ENCODE results near the gene VGLL4.

The VGLL4 gene

DNA sequence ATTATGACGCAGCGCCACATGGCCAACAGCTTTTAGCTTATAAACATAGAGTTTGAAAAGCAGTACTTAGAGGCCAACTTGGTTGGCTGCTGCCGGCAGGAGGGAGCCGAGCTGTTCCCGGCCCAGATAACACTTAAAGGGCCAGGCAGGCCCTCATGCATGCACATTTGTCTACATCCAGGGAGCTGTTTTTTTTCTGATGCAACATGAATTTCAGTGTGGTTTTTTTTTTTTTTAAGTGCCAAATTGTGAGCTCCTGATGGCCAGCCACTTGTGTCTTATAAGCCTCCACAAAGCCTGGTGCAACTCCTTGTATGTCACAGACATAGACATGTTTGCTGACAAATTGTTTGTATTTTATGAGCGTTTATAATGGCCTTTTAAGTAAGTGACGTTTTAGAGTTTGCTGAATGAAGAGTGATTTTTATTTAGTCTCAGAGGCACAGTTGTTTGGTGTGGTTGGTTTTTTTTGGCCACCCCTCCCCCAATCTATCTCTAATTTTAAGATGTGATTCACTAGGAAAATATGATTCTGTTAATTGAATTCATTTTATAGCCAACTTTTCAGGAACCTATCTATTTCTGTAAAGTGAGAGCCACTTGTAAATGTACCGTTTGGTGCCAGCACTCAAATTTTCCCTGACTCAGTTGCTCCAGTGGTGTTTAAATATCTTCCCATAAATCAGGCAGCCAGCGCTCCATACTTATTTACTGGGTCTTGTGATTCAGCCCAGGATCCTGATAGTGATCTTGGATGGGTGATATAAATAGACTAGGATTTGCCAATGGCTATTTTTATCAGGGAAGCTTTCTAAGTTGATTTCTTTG is 134.3 kb downstream of the VGLL4 start:
- in situ Hi-C loops (cut with MboI; ENCODE audit: low sequenced_read_pairs) = no loop called here

DNA sequence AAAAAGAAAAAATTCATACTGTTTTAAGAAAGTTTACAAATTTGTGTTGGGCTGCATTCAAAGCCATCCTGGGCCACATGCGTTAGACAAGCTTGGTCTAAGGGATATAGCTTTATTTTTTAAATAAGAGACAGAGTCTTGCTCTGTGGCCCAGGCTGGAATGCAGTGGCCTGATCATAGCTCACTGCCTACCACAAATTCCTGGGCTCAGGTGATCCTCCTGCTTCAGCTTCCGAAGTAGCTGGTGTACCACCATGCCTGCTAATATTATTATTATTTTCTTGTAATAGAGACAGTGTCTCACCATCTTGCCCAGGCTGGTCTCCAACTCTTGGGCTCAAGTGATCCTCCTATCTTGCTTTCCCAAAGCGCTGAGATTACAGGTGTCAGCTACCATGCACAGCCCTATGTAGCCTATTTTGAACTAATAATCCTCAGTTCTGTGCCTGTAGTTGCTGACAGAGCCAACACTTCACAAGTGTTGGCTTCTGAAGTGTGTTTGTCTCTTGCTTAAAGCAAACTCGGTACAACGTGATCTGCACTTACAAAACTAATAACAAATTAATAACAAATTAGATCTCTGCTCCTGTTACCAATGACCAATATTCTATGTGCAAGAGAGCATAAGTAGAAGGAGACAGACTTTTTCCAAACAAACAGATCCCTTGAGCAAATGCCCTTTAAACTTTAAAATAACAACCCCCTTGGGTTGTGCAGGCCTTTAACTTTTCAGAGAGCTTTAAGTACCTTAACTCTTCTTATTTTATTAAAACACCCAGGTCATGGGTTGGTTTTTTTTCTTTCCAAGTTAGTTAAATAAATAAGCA is 135.2 kb downstream of the VGLL4 start:
- in situ Hi-C loops (cut with MboI; ENCODE audit: low sequenced_read_pairs) = no loop called here

DNA sequence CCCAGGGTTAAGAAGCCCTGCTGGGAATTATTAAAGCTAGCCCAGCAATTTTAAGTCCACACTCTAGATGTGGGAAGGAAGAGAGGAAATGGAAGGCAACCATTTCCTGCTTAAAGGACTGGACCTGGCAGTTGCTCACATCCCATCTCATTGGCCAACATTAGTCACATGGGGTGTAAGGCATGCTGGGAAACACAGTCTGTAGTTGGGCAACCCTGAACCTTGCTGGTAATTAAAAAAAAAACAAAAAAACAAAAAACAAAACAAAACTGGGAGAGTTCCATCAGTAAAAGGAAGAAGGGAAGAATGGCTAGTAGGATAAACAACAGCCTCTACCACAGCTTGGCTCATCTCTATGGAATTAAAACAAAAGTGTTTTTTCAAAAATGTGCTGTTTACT is 136.0 kb downstream of the VGLL4 start:
- in situ Hi-C loops (cut with MboI; ENCODE audit: low sequenced_read_pairs) = no loop called here

All from hTERT RPE-1 (cell line).